WERI-Rb-1 (cell line): ENCODE measurements around the gene MED13.

Experiments used
- DNase-seq: peaks from one replicate; pipeline ENCODE4 v3.0.0-alpha.2; 2020
- H3K27ac ChIP-seq: fragments of 250-450 bp; sonication (Bioruptor Pico); 2 replicates; pipeline ENCODE4 v1.5.1; 2020; ENCODE audit warnings: mild to moderate bottlenecking, moderate library complexity
- H3K27me3 ChIP-seq: fragments of 250-450 bp; sonication (Bioruptor Pico); 2 replicates; pipeline ENCODE4 v1.5.1; 2021; ENCODE audit warnings: mild to moderate bottlenecking, low read depth, moderate library complexity; ENCODE audit not compliant: insufficient read depth, severe bottlenecking
- H3K36me3 ChIP-seq: fragments of 250-450 bp; sonication (Bioruptor Pico); 2 replicates; pipeline ENCODE4 v1.5.1; 2020; ENCODE audit warnings: mild to moderate bottlenecking, moderate library complexity
- H3K4me3 ChIP-seq: 2 replicates; pipeline ENCODE4 v1.5.1; 2011; ENCODE audit warnings: low read depth, mild to moderate bottlenecking, control low read depth, low read length
- H3K9me3 ChIP-seq: fragments of 250-450 bp; sonication (Bioruptor Pico); 2 replicates; pipeline ENCODE4 v1.5.1; 2021; ENCODE audit warnings: mild to moderate bottlenecking, moderate library complexity; ENCODE audit not compliant: severe bottlenecking
- CTCF ChIP-seq: IDR thresholded peaks from 2 replicates; pipeline ENCODE4 v1.5.1; 2011; ENCODE audit warnings: low read depth, mild to moderate bottlenecking, control low read depth, inconsistent platforms, low read length

MED13 gene

DNA sequence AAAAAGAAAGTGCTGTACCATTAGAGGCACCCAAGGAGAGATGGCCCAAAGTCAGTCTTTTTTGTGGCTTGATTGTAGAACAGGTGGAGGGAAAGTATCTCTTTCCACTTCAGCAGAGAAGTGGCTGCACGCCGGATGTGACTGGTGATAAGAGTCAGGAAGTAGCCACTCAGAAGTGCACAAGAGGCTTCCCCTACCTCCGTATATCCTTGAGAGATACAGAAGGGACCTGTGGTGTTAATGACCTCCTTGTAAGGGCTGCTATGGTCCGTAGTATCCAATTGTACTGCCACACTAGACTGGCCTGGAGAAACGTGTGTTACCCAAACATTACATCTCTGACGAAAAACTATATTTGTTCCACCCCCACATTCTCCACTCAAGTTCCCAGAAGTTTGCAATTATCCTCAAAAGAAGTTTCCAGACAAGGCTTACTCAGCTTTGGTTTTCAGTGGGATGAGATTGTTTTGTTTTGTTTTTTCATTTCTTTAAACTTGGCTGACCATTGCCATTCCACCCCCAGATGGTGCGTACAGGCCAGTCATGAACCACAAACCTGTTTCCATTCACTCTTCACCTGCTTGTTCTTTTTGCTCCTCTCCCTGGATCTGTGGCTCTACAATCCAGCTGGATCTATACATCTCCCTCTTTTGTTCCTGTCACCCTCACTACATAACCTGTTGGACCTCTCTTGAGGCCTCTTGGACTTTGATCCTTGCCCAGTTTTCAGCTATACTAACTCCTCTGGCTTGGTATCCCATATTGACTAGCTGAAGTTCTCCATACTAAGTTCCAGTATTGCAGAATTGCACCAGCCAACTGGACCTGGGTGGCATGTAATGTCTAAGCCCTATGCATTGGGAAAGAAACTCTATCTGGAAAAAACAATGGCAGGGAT, 20.7 kb upstream of the MED13 start:
- H3K36me3 ChIP-seq = no peaks in the 10 kb centered on the region
- H3K4me3 ChIP-seq = no peak overlapping the region
- TF ChIP-seq CTCF = no peak
- no peaks in the 10 kb centered on the region for H3K9me3 ChIP-seq
- no peak for DNase-seq
- H3K27ac ChIP-seq = no peak overlapping the region
- H3K27me3 ChIP-seq = no peaks in the 10 kb centered on the region

- no peak for TF ChIP-seq CTCF
- Histone ChIP-seq H3K27me3 (no peaks in the 10 kb centered on the region), H3K9me3 (no peaks in the 10 kb centered on the region), H3K27ac (no peak overlapping the region), H3K36me3 (no peaks in the 10 kb centered on the region), H3K4me3 (no peak overlapping the region)
- DNase-seq = no peak
Measured at GRCh38 chr17:62084585-62084984, 19.5 kb upstream of the MED13 start.

DNA sequence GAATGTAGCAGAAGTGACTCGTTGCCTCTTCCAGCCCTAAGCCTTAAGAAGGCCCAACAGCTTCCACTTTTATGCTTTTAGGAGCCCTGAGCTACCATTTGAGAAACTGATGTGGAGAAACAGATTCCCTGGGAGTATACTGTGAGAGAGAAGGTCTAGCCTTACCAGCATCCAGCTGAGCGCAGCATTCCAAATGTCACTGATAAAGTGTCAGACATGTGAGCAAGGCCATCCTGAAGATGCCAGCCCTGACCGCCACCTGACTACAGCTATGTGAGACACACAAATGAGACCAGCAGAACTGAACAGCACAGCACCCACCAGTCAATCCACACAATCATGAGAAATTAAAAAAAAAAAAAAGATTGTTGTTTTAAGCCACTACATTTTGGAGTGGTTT, 18.6 kb upstream of the MED13 start:
- Histone ChIP-seq H3K27ac (no peak overlapping the region), H3K36me3 (no peaks in the 10 kb centered on the region), H3K27me3 (no peaks in the 10 kb centered on the region), H3K4me3 (no peak overlapping the region), H3K9me3 (no peaks in the 10 kb centered on the region)
- DNase-seq = no peak
- no peak for TF ChIP-seq CTCF

- TF ChIP-seq CTCF = no peak
- Histone ChIP-seq H3K27ac (no peak overlapping the region), H3K4me3 (no peak overlapping the region), H3K36me3 (no peaks in the 10 kb centered on the region), H3K9me3 (no peaks in the 10 kb centered on the region), H3K27me3 (no peaks in the 10 kb centered on the region)
- no peak for DNase-seq
Measured at GRCh38 chr17:62080647-62081046, 15.6 kb upstream of the MED13 start.

GRCh38 chr17:62078009-62078408, 12.9 kb upstream of the MED13 start:
- Histone ChIP-seq H3K27ac (no peak overlapping the region), H3K36me3 (no peaks in the 10 kb centered on the region), H3K9me3 (no peaks in the 10 kb centered on the region), H3K4me3 (no peak overlapping the region), H3K27me3 (no peaks in the 10 kb centered on the region)
- TF ChIP-seq CTCF = no peak
- DNase-seq = no peak
